Measurements from ENCODE around the gene POU3F1.
"Not testable (repeated sequence)": the region's sequence is repeated elsewhere in the genome, so short reads cannot be mapped to it uniquely, and the experiment has no call there.

Gene POU3F1

GRCh38 chr1:38047603-38048141, 1.1 kb upstream of the POU3F1 start:
- peak; percentile 65 for DNase-seq (ENCODE audit: low spot score)

DNA sequence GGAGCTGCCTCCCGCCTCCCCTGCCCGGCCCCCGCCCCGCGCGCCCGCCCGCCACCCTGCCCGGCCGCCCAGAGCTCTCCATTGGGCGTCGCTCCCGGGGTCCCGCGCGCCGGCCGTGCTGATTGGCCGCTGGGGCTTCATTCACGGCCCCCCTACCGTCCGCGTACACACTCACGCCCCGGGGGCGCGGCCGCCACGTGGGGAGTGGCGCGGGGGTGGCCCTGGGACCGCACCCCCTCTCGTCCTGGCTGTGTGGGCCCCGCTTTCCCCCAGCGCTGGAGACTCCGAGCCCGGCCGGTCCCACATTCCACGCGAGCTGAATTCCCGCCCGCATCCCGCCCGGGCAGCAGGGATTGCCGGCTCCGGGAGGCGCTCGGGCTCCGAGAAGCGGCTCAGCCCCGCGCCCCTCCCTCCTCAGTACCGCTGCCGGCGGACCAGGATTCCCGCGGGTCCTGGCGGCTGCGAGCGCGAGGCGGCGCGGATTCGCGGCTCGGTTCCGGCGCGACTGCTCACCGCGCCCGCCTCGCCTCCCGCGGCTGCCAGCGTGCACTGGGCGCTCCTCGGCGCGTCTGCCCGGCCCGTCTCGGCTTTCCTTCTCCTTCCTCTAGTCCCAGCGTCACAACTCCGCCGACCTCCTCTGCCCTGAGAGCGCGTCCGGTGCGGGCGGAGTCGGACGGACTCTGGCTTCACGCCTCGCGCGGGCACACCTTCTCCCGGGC, 450 bp upstream of the POU3F1 start:
- DNase-seq (ENCODE audit: low spot score): peak; percentile 94

DNA sequence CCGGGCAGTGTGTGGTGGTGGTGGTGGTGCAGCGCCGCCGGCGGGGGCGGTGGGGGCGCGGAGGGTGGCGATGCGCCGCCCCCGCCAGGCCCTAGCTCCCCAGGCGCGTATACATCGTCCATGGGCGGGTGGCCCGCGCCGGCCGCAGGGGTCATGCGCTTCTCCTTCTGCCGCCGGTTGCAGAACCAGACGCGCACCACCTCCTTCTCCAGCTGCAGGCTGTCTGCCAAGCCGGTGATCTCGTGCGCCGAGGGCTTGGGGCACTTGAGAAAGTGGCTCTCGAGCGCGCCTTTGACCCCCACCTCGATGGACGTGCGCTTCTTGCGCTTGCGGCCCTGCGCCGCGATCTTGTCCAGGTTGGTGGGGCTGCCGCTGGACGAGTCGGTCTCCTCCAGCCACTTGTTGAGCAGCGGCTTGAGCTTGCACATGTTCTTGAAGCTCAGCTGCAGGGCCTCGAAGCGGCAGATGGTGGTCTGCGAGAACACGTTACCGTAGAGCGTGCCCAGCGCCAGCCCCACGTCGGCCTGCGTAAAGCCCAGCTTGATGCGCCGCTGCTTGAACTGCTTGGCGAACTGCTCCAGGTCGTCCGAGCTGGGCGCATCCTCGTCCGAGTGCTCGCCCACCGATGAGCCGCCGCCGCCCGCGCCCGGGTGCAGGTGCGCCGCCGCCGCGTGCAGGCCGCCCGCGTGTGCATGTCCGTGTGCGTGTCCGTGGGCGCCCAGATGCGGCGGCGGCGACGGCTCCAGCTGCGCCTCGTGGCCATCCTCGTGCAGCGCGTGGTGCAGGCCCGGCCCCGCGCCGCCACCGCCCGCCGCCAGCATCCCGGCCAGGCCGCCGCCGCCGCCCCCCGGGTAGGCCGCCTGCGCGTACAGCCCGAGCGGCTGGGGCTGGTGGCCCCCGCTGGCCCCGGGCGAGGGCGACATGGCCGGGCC, 926 bp downstream of the POU3F1 start:
- DNase-seq (ENCODE audit: low spot score): no peak

DNA sequence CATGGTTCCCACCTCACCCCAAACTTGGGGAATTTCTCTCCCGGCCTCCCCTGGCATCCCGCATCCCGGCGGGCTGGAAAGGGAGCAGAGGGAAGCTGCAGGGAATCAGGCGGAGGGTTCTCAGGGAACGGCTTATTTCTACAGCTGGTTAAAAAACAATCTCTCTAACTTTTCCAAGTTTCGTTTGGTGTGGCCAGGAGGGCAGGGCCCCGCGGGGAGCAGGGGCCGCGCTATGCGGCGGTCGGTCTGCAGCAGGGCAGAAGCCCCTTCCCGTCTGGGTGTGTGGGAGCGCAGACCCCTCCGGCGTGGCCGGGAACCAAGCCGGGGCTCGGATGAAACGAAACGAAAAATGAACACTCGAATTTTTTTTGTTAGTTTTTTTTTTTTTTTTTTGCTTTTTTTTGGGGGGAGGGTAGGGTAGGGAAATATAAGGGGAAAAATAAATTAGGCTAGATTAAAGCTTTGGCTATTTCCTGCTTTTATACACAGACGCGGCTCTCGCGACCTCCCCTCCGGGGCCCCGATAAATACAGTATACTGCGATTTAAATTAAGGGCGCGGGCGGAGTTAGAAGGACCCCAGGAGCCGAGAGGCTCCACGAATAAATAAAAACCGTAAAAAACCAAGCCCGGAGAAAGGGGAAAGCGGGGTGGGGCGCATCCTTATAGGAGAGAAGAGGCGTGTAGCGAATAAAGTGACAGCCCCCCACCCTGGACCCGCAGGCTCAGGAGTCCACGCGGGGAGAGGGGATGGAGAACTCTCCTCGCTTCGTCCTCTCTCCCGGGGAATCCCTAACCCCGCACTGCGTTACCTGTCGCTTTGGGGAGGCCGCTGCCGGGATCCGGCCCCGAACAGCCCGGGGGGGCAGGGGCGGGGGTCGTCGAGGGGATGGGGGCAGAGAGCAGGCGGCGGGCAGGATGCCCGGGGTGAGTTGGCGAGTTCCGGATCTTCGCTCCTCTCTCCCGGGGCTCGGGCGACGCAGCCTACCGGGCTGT, 2.1 kb downstream of the POU3F1 start:
- no peak for DNase-seq (ENCODE audit: low spot score)

- DNase-seq (ENCODE audit: low spot score): no peak
Measured at GRCh38 chr1:38043036-38043747, 3.4 kb downstream of the POU3F1 start.

GRCh38 chr1:38041936-38042834, 4.4 kb downstream of the POU3F1 start:
- DNase-seq (ENCODE audit: low spot score): no peak

DNA sequence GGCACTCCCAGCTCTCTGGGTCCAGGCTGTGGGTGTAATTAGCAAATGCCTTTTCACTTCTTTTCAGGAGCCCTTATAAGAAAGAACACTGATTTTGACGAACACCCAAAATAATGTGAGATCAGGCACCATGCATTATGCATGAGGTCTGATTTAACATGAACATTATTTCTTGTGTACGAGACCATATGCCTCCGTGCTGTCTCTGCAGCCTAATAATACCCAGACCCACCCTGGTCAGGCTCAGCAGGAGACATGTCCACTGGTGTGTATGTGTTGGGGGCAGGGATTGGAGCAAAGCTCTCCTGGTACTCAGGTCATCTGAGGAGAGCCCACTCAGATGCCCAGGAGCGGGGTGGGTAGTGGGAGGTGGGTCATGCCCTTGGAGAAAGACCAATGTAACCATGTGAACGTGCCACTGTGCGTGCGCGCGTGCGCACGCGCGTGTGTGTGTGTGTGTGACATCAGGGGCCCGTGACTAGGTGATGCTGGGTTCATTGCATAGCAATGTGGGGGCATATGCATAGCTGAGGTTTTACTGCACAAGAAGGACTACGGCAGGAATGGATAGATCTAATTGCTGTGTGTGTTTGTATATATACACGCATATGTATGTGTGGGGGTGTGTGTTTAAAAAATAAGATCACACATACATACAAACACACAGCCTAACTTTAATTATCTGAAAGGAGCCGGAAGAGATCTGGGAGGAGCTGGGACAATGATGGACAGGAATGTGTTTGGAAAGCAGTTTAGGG, 7.1 kb downstream of the POU3F1 start:
- no peak for DNase-seq (ENCODE audit: low spot score)

DNA sequence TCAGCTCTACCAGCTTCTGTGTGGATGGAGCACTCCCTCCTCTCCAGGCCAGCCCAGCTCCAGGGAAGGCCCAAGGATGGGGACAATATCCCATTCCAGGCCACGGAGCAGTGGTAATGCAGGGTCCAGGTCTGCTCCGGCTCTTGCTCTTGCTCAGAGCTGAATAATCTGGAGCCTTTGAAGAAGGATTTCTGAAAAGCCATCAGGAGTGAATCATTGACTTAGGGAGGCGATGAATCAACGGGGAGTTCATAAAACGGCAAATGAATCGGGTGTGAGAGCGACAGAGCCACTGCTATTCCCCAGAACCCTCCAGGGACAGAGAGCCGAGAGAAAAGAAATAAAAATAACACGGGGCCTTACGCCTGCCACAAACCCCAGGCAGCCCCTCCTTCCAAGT, 7.7 kb downstream of the POU3F1 start:
- no peak for DNase-seq (ENCODE audit: low spot score)

DNA sequence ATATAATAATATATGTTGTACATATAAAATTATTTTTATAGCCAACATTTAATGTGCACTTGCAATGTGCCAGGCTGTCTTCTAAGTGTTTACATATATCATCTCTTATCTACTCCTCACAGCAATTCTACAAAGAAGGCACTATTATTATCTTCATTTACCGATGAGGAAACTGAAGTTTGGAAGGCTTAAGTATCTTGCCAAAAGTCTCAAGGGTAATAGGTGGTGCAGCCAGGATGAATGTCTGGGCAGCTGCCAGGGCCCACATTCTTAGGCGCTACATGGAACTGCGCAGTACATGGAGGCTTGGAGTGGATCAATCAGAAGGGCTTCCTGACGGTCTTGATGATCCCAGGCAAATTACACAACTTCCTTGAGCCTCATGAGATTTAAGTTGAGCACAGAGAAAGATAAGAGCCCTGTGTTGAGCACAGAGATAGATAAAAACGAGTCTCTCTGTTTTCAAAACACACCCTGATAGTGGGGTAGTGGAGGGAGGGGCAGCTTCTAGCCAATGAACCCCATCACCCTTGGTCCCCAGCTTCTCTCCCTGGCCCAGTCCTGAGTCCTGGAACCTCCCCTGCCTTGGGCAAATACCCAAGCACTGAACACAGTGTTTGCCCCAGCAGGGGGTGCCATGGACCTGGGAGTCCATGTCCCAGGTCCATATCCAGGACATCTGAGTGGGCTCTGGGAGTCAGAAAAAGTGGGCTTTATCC, 9.2 kb downstream of the POU3F1 start:
- DNase-seq (ENCODE audit: low spot score): no peak

GRCh38 chr1:38034871-38035270, 11.7 kb downstream of the POU3F1 start:
- no peak for DNase-seq (ENCODE audit: low spot score)

- not testable (repeated sequence) for DNase-seq (ENCODE audit: low spot score)
Measured at GRCh38 chr1:38032992-38033391, 13.6 kb downstream of the POU3F1 start.

DNA sequence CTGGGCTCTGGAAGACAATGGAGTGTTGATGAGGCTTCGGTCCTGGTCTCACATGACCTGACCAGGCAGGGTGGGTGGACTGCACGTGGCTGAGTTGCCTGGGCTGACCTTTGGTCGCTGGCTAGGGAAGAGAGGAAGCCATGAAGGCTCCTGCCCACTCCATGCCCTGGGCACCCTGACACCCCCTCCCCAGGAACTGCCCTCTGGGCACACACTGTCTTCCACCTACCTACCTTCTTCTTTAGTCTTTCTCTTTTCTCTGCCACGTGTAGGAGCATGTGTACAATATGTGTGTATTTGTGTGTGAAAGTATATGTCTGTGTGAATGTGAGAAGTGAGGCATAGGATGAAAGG, 15.1 kb downstream of the POU3F1 start:
- no peak for DNase-seq (ENCODE audit: low spot score)

- no peak for DNase-seq (ENCODE audit: low spot score)
Measured at GRCh38 chr1:38030596-38031512, 15.7 kb downstream of the POU3F1 start.

GRCh38 chr1:38029685-38030511, 16.7 kb downstream of the POU3F1 start:
- no peak for DNase-seq (ENCODE audit: low spot score)

- peak; percentile 79 for DNase-seq (ENCODE audit: low spot score)
Measured at GRCh38 chr1:38029081-38029681, 17.4 kb downstream of the POU3F1 start.

DNA sequence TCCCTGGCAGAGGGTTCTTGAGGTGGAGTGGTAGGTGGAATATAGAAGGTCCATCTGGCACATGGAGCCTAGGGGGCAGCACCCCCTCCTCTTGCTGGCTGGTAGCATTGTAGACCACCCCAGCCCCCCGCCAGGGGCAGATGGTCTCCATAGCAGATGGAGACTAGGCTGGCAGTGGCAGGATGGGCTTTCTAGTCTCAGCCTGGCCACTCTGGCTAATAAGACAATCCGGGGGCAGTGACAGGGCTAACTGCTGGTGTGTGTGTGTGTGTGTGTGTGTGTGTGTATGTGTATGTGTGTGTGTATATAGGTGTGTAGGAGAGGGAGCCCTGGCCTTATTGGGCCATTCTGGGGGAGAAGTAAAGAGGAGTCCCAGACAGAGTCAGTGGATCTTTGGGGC, 17.9 kb downstream of the POU3F1 start:
- no peak for DNase-seq (ENCODE audit: low spot score)

Measured in iPS-NIHi11 (cell line).